GM19467 (cell line): Measurements from ENCODE around the gene EXT2.

Source experiments
- ATAC-seq: cut with Tn5 transposase; IDR thresholded peaks from one replicate; pipeline ENCODE4 v1.9.1; 2021; ENCODE audit warnings: mild to moderate bottlenecking, moderate library complexity; ENCODE audit not compliant: unreplicated experiment

EXT2 gene

DNA sequence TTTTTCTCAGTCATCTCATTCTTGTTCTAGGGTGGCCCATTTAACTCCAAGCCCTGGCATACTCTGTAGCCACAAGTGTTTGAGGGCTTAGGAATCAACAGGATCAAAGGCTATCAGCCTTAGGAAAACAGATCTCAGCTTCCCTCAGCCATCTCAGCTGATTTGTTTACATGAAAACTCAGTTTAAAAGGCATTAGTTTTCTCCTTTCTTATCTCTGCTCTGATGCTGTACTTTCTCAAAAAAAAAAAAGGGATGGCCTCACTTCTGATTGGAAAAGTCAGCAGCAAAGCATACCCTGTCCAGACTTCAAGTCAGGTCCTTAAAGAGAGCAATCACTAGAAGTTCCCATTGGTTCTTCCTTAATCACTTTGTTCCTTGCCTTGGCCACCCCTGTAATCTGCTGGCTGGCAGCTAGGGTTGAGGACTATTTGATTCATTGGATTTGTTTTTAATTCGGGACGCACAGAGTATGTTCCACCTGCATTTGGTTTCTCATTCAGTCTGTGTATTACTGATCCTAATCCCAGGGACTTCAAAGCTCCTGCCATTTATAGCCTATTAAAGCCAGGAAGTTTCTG lies 102.8 kb downstream of the EXT2 start:
- ATAC-seq, result no peak

DNA sequence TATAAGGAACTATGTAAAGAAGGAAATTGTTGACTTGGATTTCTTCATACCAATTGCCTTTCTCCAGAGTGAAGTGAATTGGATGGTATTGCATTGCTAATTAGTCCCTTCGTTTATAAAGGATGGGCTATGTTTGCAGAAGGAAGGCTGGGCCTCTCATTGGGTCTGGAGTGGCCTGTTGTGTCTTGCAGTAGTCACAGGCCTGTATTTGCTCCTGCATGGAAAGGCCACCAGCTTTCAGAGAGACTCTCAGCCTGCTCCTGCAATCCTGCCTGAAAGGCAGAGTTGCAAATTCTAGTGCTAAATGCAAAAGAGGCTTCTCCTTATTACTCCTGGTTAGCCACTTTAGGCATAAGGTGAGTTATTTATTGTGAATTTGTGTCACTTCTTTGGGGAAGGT lies 103.8 kb downstream of the EXT2 start:
- no peak for ATAC-seq

DNA sequence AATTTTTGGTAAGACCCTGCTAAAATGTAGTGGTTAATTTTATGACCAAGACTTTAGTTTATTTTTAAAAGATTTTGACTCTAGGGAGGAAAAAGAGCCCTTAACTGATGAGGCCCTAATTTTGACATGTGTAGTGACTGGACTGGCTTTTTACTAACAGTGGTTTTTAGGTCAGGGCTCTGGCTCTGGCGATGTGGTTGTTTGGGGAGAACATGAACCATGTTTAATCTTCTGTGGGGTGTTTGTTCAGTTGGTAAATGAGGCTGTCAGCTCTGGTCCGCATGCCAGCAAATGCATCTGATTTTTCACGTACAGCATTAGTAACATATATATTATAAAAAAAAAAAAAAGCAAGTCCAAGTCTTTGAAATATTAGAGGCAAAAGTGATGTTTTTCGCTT lies 104.3 kb downstream of the EXT2 start:
- ATAC-seq, result no peak

DNA sequence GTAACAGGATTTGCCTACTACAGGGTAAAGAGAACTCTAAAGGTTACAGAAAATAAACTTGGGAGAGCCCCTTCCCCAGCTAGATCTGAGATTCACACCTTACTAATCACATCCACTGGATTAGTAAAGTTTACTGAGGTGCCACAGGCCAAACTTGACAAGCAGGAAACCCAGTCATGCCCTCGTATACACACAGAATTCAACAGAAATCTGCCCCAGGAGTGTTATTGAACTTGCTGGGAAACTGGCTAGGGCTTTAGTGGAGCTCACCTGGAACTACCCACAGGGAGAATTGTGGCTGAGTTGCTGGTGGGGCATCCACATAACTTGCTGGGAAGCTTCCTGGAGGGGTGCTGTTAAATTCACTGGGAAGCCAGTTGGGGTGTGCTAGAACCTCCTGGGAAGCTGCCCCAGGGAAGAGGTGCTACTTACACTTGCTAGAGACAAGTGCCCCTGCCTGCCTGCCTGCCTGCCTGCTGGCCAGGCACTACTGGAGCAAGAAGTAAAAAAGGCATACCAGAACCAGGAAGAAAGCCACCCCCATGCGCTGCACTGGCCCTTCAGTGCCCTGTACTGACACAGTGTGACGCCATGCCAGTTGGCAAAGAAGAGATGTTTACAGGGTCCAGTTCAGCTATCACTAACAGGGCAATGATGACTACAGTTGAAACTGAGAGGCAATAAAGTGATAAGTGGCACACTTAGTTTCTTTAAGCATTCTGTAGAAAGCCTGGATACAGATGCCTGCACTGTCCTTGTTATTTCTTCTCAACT lies 108.0 kb downstream of the EXT2 start:
- no peak for ATAC-seq

DNA sequence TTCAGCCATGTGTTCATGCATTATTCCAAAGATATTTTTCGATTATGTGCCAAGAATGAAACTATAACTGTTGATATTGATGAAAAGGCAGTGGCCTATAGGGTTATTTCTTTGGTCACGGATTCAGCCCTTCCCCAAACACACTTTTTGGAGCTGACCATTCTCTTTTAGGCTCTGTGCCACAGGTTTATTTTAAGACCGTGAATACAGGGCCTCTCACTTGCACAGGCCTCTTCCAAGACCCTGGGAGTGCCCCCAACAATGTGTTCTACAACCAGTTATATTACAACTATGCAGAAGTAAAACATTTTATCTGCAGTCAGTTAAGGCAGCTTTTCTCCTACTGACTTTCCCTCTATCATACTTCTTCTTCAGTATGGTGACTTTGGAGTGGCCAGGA lies 109.9 kb downstream of the EXT2 start:
- ATAC-seq, result no peak

DNA sequence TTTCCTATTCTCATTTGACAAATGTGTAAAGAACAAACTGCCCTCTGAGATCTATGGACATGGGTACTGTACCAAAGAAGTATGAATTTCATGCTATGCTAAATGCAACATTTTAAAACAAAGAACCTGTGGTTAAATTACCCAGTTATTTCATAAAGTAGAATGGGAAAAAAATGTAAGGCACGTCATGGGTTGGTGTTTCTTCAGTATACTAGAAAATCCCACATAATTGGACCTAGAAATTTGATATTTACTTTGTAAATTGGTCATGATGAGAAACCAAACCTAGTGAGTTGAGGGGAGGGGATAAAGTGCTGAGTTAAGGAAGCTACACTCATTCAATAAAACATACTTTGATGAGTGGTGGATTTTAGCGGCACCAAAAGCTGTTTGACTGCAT lies 110.4 kb downstream of the EXT2 start:
- no peak for ATAC-seq

DNA sequence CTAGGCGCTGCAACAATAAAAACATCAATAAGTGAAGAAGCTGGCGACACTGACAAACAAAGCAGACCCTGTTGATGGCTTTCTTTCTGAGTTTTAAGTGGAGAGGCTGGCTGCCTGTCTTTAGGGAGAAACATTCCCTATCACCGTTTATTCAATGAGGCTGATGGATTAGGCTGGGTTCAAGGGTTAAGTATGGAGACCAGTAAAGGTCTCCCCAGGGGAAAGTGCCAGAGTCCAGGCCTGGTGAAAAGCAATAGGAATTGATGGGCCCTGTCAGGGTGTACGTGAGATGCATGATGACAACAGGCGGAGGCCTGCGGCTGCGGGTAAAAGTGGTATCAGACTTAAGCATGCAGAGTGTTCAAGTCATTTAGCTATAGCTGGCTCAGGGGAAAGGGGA lies 111.8 kb downstream of the EXT2 start:
- no peak for ATAC-seq

DNA sequence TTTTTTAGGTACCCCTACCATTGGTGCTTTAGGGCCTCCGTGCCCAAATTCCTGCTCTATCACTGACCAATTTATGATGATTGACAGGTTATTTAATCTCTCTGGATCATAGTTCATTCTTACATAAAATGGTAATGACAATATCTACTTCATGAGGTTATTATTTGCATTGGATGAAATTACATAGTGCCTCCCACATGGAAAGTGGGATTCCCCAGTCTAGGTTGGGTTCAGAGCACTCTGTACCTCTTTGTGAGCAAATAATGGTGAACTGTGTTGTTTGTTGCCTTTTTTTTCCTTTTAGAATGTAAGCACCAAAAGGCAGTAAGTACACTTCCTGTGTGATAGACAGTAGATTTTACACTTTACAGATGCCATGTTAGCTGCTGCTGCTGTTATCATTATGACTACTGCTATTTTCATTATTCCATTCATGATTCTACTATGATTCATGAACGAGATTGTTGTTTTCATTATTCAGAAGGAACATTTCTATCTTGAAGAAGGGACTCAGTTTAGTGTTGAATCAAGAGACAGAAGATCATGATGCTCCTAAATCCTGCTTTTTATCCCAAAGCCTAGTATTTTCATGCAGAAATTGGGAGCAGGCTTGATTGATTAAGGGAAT lies 113.6 kb downstream of the EXT2 start:
- ATAC-seq, result no peak

DNA sequence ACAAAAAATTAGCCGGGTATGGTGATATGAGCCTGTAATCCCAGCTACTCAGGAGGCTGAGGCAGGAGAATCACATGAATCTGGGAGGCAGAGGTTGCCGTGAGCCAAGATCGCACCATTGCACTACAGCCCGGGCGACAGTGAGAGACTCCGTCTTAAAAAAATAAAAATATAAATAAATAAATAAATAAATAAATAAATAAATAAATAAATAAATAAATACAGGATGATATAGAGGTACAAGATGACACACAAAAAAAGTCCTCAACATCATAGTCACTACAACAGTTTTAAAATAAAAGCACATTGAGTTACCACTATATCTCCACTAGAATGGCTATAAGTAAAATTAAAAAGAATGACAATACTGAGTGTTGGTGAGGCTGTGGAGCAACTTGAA lies 116.7 kb downstream of the EXT2 start:
- ATAC-seq, result no peak

DNA sequence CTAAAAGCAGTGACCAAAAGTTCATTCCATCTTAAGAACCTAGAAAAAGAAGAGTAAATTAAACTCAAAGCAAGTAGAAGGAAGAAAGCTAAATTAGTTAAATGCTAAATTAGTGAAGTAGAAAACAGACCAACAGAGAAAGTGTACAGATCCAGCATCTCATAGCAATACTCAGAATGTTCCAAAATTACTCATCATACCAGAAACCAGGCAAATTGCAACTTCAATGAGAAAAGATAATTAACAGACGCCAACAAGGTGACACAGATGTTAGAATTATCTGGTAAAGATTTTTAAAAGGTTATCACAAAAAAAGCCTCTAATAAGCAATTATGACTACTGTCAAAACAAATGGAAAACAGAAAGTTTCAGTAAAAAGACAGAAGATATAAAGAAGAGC lies 117.7 kb downstream of the EXT2 start:
- no peak for ATAC-seq

DNA sequence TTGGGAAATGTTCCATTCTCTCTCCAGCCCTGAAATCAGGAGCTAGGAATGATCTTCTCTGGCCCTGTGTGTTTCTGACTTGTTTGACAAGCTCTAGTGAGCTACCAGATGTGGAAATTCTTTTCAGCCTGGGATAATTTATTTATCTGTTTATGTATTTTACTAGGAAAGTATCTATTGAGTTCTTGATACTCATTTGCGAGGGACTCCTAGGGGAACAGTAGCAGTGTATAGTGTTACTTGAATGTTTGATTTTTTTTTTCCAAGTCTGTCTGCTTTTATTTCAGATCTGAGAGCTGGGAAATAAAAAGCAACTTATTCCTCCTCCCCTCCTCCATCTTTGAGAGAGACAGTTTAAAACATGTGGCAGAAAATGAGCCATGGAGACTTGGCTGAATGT lies 122.0 kb downstream of the EXT2 start:
- ATAC-seq, result no peak

DNA sequence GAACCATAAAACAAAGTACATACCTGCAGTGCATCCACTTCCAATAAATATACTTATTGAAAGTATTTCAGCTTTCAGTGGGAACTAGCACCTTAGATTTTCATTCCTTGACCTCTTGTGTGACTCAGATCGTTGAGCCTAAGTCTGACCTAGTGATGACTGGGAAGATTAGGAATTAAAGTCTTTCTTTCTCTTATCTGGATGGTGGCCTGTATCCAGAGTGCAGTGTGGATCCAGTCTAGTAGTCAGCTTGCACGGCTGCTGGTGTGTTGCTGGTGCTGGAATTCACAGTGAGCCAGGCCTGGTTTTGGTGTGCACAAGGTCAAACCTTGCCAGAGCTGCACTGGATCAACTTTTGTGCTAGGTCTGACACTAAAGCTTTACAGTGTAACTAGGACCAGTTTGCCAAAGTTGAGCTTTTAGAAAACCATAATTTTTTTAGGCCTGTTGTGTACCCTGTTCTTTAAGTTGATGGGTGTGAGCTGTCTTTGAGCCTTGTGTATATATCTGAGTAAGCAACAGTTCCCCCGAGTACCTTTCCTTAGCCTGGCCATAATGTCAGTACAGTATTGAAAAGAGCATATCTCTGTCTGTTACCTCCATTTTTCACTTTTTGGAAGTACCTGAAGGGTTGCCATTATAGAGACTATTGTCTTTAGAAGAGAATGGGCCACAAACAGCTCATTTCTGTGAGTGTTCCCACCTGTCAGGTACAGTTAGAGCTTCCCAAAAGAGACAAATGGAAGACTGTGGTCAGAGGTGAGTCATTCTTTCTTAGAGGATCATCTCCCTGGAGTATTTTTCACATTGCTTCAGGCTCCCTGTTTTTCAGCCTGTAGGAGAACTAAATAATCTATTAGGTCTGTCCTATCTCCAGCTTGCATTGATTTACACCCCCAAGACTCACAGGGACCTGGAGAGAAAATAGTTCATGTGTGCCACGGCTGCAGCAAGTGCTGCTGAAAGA lies 124.6 kb downstream of the EXT2 start:
- no peak for ATAC-seq

DNA sequence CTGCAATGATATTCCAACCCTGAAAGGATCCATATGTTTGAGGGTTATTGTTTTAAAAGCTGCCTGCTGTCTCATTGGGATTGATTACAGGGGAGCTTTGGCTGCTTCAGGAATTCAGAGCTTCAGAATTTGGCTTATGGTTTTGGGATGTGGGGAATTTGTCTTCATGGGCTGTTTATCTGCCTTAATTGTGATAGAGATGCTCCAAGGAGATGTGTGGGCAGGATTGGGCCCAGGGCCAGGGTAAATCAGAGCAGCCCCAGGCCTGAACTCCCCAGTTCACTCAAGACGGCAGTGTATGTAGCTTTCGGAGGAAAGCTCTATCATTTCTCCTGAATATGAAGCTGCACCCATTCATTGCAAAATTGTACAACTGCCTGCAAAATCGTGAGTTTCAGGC lies 126.0 kb downstream of the EXT2 start:
- ATAC-seq, result no peak

DNA sequence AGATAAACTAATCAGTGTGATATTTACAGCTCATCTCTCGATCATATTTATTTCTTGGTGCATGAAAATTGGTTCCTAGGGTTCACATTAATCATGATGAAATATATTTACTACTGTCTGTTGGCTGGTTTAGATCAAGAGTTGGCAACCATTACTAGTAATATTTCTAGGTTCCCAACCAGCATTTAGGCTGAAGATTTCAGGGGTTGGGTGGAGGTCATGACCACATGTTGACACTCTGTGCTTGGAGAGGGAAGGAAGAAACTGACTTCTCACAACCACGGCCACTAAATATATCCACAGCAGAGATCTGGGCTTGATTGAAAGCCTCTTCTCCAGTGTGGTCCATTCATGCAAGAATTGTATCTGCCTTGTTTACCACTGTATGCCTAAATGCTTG lies 126.5 kb downstream of the EXT2 start:
- ATAC-seq, result no peak

DNA sequence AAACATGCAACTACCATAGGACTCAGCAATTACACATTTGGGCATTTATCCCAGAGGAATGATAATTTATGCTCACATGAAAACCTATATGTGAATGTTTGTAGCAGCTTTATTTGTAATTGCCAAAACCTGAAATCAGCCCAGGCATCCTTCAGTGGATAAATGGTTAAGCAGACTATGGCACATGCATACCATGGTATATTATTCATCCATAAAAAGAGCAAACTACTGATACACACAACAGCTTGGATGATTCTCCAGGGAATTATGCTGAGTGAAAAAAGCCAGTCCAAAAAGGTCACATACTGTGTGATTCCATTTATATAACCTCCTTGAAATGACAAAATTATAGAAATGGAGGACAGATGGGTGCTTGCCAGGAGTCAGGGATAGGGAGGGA lies 127.8 kb downstream of the EXT2 start:
- ATAC-seq, result no peak

DNA sequence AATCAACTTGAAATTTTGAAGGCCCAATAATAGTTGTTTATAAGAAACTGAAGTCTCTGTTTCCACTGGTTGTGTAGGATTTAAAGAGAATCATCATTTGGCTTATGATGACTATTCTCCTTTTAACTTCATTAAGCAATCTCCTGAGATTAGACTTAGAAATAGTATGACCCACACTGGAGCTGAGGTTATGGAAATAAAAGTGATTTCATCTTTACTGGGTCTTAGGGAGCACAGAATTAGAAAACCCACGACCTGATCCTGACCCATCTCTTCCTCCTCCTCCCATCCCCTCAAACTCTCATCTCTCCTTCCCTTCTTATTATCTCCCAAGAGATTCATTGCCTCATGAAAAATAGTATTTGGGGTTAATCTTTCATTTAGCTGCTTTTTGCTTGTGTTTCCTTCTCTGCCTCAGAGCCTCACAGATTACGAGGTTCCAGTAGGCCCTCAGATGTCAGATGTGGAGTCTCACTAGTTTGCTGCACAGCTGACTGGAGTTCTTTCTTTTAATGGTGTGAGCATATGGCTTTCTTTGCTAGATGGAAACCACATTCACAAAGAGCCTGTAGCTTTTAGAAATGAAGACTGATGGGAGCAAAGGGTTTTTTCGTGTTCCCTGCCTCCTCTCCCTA lies 129.5 kb downstream of the EXT2 start:
- no peak for ATAC-seq

DNA sequence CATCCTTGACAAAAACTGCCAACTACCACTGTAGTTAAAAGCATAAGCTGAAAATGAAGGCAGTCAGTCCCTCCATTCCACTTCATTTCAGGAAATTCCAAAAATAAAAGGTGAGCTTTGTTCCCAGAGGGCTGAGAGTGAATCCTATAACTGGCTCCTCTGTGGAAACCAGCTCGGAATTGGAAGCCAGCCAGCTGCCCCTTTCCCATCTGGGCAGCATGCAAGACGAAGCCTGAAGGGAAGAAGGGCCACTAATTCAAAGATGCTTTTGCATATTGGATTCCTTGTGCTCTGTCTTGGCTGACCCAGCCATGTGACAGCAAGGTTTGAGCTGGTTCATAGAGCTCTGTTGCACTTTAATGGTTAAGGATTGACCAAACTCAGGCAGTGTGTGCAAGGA lies 131.0 kb downstream of the EXT2 start:
- no peak for ATAC-seq

DNA sequence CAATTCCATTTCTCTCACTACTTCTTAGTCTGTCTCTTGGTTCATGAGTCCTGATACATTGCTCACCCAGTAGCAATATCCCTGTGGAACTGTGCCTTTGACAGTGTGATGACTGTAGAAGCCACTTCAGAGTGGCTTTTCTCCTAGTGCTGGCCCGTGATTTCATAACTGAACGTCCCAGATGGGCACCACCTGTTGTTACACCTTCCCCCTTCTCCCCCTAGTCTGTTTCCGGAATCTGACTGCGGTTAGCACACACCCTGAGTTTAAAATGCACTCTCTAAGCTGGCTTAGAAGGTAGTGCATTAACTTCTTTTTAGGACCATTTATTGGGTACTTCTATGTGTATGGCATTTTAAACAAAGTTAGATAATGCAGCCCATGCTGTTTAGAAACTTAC lies 131.5 kb downstream of the EXT2 start:
- ATAC-seq, result no peak

DNA sequence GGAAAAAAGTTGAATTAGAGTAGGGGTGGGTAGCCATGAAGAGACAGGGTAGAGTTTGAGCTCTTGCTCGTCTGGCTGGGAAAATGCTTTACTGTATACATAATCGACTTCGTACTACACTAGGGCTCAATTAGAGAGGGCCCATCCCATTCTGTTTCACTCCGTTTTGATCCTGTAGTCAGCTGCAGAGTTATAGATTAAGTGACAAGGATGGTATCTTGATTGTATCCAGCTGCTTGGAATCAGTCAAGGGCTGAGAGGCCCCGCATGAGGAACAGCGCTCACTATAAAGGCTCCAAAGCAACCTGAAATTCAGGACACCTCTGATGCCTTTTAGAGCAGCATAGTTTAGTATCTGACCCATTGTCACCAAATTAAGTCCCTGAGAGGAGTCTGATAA lies 132.9 kb downstream of the EXT2 start:
- no peak for ATAC-seq

DNA sequence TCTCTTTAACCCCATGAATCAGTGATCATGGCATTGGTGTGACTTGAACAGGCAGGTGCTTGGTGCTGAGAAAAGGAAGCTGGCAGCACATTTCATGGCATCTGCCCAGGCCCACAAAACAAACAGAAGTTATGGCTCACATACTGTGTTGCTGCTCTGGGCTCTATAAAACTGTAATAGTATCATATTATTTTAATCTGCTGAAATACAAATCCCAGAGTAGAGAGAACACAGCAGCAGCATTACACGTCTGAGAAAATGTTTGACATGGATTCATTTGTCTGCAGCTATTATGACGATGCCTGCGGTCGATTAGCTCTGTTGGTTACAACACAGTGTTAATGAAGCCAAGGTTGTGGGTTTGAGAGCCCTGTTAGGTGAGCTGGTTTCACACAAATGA lies 133.6 kb downstream of the EXT2 start:
- ATAC-seq, result no peak

DNA sequence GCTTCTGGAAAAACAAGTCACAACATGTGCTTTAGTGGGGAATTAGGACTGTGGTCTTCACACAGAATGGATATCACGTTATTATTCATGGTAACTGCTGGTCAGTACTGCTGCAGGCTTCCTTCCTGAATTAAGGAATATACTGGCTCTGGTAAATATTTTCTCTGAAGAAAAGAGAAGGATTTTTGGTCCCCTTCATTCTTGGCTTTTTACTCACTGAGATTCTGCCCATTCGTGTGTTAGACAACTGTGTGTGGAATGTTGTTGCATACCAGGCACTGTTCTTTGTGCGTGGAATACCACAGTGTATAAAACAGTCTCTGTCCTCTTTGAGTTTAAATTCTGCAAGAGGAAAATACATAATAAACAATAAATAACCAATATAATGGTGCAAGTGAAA lies 134.1 kb downstream of the EXT2 start:
- ATAC-seq, result no peak
